Middle frontal gyrus (tissue), 1 donor: Measurements from ENCODE around the gene KLHL22.
A peak's percentile ranks its signal among the peaks of the same experiment; 100 is the strongest.
"Not testable (repeated sequence)": the region's sequence is repeated elsewhere in the genome, so short reads cannot be mapped to it uniquely, and the experiment has no call there.

Experiments used
- DNase-seq: peaks from one replicate; pipeline ENCODE4 v3.0.0-alpha.2; 2015; ENCODE audit warnings: low spot score; ENCODE audit errors: extremely low spot score

The KLHL22 gene

GRCh38 chr22:20422271-20423007, 73.2 kb downstream of the KLHL22 start:
- no peak for DNase-seq

GRCh38 chr22:20421507-20421874, 74.1 kb downstream of the KLHL22 start:
- no peak for DNase-seq

GRCh38 chr22:20420157-20420842, 75.3 kb downstream of the KLHL22 start:
- no peak for DNase-seq

DNA sequence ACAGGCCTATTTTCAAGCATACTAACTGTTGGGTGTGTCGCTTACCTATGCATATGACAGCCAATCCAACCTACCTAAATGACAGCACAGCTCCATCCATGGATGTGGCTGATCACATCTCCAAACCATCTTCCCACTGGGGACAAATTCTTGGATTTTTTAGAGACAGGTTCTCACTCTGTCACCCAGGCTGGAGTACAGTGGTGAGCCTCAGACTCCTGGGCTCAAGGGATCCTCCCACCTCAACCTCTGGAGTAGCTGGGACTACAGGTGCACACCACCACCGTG, 76.0 kb downstream of the KLHL22 start:
- no peak for DNase-seq

DNA sequence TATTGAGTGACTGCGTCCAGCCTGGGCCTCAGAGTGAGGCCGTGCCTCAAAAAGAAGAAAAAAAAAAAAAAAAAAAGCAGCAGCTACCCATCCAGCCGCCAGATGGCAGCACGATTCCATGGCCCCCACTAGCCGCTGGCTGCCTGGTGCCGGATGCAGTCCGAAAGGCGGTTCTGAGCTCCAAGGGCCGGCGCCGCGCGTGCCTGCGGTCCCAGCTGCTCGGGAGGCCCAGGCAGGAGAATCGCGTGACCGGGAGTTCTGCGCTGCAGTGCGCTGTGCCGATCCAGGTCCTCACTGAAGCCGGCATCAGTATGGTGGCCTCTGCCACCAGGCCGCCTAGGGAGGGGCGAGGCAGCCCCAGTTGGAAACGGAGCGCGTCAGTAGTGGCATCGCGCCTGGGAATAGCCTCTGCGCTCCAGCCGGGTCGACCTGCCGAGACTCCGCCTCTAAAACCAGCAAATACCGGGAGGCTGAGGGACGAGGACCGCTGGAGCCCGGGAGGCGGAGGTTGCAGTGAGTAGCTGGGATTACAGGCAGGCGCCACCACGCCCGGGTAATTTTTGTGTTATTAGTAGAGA, 77.3 kb downstream of the KLHL22 start:
- DNase-seq = peak; percentile 78

DNA sequence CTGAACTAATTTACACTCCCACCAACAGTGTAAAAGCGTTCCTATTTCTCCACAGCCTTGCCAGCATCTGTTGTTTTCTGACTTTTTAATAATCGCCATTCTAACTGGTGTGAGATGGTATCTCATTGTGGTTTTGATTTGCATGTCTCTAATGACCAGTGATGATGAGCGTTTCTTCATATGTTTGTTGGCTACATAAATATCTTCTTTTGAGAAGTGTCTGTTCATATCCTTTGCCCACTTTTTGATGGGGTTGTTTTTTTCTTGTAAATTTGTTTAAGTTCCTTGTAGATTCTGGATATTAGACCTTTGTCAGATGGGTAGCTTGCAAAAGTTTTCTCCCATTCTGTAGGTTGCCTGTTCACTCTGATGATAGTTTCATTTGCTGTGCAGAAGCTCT, 79.9 kb downstream of the KLHL22 start:
- not testable (repeated sequence) for DNase-seq

DNA sequence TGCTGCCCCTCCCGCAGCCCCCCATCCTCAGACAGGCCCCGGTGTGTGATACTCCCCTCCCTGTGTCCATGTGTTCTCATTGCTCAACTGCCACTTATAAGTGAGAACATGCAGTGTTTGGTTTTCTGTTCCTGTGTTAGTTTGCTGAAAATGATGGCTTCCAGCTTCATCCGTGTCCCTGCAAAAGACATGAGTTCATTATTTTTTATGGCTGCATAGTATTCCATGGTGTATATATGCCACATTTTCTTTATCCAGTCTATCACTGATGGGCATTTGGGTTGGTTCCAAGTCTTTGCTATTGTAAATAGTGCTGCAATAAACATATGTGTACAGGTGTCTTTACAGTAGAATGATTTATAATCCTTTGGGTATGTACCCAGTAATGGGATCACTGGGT, 80.4 kb downstream of the KLHL22 start:
- not testable (repeated sequence) for DNase-seq

- no peak for DNase-seq
Measured at GRCh38 chr22:20414450-20414849, 81.1 kb downstream of the KLHL22 start.

GRCh38 chr22:20414059-20414440, 81.5 kb downstream of the KLHL22 start:
- DNase-seq = no peak

DNA sequence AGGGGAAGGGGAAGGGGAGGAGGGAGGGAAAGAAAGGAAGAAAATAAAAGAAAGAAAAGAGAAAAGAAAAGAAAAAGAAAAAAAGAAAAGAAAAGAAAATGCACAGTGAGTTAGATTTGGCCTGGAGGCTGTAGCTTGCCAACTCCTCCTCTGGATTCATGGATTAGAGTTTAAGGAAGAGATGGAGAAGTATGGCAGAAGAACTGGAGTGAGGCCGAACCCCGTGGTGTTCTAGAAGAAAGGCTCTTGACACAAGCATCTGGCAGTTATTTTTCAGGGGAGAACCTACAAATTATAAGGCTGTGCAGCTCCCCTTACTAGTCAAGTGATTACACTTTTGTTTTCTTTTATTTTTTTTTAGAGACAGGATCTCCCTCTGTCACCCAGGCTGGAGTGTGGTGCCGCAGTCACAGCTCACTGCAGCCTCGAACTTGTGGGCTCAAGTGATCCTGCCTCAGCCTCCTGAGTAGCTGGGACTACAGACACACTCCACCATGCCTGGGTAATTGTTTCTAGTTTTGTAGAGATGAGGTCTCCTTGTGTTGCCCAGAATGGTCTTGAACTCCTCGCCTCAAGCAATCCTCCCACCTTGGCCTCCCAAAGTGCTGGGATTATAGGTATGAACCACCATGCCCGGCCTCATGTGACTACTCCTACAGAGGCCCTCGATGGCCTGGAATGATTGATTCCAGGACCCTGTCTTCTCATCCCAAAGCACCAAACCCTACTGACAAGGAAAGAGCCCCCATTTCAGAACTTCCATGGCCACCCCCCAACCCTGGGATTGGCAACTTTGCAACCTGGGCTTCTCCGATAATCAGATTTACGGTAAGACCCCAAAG, 82.2 kb downstream of the KLHL22 start:
- no peak for DNase-seq

- no peak for DNase-seq
Measured at GRCh38 chr22:20412474-20413216, 83.0 kb downstream of the KLHL22 start.

- DNase-seq = not testable (repeated sequence)
Measured at GRCh38 chr22:20409385-20409784, 86.2 kb downstream of the KLHL22 start.

GRCh38 chr22:20408891-20409290, 86.7 kb downstream of the KLHL22 start:
- DNase-seq = no peak

DNA sequence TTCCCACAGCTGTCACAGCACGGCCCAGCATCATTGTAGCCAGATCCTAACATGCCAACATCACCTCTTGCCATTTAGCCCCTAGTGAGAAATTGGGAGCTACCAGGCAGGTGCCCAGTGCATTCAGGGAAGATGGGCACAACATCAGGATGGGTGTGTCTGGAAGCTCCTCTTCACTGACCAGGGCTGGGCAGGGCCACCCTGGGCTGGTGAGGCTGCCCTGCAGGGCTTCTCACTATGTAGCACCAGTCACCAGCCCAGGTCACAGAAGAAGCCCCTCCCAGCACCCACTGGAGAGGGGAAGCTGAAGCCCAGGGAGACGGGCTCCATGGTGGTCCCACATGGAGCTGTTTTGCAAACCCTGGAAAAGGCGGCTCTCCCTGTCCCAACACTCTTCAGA, 87.8 kb downstream of the KLHL22 start:
- no peak for DNase-seq

GRCh38 chr22:20406686-20407408, 88.7 kb downstream of the KLHL22 start:
- DNase-seq = no peak

- DNase-seq = no peak
Measured at GRCh38 chr22:20405931-20406685, 89.5 kb downstream of the KLHL22 start.

DNA sequence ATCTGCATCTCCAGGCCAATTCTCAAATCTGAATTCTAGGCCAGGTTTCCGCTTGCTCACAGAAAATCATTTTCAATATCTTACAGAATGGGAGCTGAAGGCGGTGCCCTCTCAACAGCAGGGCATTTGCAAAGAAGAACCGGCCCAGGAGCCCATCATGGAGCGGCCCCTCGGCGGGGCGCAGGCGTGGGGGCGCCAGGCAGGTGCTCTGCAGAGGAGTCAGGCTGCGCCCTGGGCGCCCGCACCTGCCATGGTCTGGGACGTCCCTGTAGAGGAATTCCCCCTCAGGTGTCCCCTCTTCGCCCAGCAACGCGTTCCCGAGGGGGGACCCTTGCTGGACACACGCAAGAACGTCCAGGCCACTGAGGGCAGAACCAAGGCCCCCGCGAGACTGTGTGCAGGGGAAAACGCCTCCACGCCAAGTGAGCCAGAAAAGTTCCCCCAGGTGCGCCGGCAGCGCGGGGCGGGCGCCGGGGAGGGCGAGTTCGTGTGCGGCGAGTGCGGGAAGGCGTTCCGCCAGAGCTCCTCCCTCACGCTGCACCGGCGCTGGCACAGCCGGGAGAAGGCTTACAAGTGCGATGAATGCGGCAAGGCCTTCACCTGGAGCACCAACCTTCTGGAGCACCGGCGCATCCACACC, 90.2 kb downstream of the KLHL22 start:
- DNase-seq = no peak

- DNase-seq = no peak
Measured at GRCh38 chr22:20404881-20405280, 90.7 kb downstream of the KLHL22 start.

DNA sequence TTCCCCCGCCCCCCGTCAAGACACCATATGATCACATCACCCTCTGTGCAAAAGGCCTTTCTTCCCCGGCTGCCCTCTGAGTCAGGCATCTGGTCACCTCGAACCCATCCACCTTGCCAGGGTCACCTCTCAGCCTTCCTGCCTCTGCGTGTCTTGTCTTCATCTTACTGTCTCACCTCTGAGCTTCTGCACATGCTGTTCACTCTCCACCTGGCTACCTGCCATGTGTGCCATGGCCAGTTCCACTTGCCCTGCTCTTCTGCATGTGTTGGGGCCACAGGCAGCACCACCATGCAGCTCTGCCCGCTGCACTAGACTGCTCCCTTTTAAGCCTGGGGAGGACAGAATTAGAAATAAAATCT, 91.8 kb downstream of the KLHL22 start:
- DNase-seq = no peak
